ENCODE results near the gene OR1E2.

GRCh38 chr17:3469529-3469928 lies 35.9 kb upstream of the OR1E2 start:
- TF ChIP-seq, protein P1, sequence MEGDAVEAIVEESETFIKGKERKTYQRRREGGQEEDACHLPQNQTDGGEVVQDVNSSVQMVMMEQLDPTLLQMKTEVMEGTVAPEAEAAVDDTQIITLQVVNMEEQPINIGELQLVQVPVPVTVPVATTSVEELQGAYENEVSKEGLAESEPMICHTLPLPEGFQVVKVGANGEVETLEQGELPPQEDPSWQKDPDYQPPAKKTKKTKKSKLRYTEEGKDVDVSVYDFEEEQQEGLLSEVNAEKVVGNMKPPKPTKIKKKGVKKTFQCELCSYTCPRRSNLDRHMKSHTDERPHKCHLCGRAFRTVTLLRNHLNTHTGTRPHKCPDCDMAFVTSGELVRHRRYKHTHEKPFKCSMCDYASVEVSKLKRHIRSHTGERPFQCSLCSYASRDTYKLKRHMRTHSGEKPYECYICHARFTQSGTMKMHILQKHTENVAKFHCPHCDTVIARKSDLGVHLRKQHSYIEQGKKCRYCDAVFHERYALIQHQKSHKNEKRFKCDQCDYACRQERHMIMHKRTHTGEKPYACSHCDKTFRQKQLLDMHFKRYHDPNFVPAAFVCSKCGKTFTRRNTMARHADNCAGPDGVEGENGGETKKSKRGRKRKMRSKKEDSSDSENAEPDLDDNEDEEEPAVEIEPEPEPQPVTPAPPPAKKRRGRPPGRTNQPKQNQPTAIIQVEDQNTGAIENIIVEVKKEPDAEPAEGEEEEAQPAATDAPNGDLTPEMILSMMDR (IDR thresholded peaks at IDR 0.05): no peak
- TF ChIP-seq E2F1 (CRISPR knock-in tag; IDR thresholded peaks at IDR 0.05) (no peak), TP53 (CRISPR knock-in tag; IDR thresholded peaks at IDR 0.05) (no peak), NR2C2 (CRISPR knock-in tag; IDR thresholded peaks at IDR 0.05) (no peak), TEAD4 (CRISPR knock-in tag; IDR thresholded peaks at IDR 0.05) (no peak), USF1 (CRISPR knock-in tag; IDR thresholded peaks at IDR 0.05) (no peak), ZNF263 (CRISPR knock-in tag; IDR thresholded peaks at IDR 0.05; ENCODE audit: low read depth) (no peak)
